Stimulated activated CD8-positive, alpha-beta memory T cell treated with anti-CD3 and anti-CD28 coated beads, Interleukin-12 subunit alpha, Interleukin-12 subunit beta, amount 100 ng/mL, for 24 hours (primary cell): ENCODE measurements around the gene ADGRE3.

Experiments
- DNase-seq: peaks from one replicate; pipeline ENCODE4 v3.0.0-alpha.2; 2020; ENCODE audit errors: extremely low read depth

The ADGRE3 gene, protein sequence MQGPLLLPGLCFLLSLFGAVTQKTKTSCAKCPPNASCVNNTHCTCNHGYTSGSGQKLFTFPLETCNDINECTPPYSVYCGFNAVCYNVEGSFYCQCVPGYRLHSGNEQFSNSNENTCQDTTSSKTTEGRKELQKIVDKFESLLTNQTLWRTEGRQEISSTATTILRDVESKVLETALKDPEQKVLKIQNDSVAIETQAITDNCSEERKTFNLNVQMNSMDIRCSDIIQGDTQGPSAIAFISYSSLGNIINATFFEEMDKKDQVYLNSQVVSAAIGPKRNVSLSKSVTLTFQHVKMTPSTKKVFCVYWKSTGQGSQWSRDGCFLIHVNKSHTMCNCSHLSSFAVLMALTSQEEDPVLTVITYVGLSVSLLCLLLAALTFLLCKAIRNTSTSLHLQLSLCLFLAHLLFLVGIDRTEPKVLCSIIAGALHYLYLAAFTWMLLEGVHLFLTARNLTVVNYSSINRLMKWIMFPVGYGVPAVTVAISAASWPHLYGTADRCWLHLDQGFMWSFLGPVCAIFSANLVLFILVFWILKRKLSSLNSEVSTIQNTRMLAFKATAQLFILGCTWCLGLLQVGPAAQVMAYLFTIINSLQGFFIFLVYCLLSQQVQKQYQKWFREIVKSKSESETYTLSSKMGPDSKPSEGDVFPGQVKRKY

DNA sequence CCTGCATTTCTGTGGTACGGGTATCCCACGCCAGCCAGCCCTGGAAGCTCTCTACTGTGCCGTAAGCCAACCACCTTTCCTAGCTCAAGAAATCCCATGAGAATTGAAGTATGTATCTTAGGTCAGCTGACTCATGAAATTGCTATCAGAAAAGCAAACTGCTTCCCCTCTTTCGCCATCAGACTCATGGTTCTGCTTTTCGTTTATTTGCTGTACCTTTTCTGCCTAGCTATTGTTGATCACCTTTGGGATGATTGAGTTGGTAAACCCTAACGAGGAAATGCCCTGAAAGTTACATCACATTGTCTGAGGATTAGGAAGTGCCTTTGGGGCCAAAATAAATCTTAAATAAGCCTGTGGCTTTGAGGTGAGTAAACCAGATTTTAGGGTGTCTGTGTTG, at the start of gene ADGRE3:
Gene ADGRE3 (minus strand): TSS at position 81 of the 400 bp plus-strand sequence. CDS start 74 bp downstream, at position 7.
- DNase-seq: no peak

DNA sequence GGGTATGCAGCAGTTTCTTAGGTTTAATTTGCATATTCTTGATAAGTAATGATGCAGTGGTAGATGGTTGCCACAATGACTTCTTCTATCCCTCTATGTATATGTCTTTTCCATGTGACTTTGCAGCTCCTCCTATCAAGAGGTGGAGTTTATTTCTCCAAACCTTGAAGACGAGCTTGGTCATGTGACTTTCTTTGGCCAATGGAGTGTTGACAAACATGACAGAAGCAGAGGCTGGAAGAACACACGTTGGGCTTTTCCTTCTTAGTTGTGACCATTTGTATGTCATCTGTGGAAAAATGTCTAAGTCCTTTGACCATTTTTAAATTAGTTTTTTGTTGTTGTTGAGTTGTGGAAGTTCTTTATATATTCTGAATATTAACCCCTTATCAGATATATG, 47.5 kb upstream of the ADGRE3 start:
- DNase-seq: no peak

DNA sequence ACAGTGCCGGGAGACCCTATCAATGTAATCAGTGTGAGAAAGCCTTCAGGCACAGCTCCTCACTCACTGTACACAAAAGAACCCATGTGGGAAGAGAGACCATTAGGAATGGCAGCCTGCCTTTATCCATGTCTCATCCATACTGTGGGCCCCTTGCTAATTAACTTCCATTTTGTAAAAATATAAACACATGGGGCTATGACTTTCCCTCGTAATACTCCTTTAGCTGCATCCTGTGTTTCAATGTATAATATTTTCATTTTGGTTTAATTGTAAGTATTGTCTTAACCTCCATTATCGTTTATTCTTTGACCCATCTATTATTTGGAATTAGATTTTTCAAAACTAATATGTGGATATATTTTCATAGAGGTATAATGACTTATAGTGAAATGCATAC, 44.5 kb upstream of the ADGRE3 start:
- no peak for DNase-seq

DNA sequence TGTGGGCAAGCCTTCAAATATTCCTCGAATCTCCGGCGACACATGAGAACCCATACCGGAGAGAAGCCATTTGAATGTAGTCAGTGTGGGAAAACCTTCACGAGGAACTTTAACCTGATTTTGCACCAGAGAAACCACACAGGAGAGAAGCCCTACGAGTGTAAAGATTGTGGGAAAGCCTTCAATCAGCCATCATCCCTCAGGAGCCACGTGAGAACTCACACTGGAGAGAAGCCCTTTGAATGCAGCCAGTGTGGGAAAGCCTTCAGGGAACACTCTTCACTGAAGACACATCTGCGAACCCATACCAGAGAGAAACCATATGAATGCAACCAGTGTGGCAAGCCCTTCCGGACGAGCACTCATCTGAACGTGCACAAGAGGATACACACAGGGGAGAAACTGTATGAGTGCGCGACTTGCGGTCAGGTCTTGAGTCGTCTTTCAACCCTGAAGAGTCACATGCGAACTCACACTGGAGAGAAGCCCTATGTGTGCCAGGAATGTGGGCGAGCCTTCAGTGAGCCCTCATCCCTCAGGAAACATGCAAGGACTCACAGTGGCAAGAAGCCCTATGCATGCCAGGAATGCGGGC, 44.0 kb upstream of the ADGRE3 start:
- no peak for DNase-seq

DNA sequence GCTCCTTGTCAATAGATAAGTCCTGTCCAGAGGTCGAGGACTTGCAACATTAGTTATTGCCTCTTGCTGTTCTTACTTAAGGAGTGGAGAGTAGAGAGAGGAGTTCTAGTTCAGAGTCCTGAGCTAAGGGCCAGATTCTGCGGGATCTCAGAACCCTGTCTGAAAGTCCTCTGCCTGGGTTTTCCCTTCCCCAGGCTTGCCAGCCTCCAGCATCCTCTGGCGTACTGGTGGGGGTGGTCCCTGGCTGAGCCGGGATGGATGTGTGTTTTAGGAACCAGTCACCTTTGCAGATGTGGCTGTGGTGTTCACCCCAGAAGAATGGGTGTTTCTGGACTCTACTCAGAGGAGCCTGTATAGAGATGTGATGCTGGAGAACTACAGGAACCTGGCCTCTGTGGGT, 41.2 kb upstream of the ADGRE3 start:
- no peak for DNase-seq

DNA sequence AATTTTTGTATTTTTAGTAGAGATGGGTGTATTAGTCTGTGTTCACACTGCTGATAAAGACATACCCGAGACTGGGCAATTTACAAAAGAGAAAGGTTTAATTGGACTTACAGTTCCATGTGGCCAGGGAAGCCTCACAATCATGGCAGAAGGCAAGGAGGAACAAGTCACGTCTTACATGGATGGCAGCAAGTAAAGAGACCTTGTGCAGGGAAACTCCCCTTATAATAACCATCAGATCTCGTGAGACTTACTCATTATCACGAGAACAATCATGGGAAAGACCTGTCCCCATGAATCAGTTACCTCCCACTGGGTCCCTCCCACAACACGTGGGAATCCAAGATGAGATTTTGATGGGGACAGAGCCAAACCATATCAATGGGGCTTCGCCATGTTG, 29.8 kb upstream of the ADGRE3 start:
- no peak for DNase-seq

DNA sequence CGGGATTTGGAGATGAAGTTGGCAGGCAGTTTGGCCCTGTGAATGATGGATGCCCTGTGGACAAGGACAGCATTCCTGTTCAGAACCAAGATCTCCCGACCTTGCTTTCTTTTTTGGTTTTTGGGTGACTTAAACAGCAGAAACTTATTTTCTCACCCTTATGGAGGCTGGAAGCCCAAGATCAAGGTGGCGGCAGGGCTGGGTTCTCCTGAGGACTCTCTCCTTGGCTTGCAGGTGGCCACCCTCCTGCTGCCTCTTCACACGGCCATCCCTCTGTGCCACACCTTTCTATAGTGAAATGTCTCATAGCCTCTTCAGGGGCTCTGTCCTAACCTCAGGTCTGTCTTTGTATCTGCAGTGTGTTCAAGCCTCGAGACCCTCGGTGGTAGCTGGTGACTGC, 29.2 kb upstream of the ADGRE3 start:
- DNase-seq: no peak

DNA sequence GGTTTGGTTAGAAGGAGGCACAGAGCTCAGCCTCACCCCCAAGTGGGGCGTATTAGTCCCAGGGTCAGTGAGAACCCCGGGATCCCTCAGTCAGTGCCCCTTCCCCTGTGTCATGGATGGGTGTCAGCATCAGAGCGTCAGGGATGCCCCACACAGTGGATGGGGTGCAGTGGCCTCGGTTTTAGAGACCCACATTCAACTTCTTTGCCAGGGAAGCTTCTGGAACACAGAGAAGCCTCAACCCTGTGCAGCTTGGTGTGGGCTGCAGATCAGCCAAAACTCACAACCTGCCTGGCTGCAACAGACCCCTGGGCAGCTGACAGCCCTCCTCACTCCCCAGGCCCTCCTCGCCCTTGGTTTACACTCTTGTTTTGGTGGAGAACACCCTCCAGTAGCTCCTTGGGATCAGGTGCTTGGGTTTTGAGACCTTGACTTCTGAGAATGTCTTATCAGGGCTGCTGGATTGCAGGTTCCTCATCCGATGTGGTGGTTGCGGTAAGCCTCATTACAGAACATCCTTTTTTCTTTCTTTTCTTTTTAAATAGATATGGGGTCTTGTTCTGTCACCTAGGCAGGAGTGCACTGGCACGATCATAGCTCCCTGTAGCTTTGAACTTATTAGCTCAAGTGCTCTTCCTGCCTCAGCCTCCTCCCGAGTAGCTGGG, 26.2 kb upstream of the ADGRE3 start:
- no peak for DNase-seq

DNA sequence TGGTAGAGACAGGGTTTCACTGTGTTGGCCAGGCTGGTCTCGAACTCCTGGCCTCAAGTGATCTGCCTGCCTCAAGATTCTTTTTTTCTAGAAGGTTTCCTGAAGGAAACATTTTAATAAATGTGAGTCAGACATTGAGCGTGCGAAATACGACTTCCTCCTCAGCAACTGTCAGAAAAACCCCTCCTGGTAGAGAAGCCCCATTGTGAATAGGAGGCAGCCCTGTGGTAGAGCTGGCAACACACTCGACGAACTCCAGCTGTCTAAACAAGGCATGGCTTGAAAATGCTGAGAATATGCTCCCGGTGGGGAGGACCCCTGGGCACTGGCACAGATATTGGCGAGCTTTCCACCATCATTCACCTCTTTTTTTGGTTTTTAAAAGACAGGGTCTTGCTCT, 25.0 kb upstream of the ADGRE3 start:
- no peak for DNase-seq

DNA sequence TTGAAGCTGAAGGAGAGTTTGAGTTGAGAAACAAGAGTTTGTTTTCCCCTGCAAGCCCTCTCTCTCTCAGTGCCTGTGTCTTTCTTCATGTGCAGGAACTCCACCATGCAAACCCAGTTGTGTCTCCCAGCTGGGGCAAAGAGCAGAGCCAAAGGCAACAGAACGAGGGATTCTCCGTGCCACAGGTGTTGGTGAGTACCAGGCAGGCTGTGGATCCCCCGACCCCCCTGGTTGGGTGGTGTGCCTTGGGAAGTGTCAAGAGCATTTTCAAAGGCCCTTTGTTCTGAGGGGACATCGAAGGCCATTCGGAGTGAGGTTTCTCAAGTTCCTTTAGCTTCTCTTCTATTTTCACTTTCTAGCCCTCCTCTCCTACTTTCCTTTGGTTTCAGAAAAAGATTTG, 20.8 kb upstream of the ADGRE3 start:
- no peak for DNase-seq

DNA sequence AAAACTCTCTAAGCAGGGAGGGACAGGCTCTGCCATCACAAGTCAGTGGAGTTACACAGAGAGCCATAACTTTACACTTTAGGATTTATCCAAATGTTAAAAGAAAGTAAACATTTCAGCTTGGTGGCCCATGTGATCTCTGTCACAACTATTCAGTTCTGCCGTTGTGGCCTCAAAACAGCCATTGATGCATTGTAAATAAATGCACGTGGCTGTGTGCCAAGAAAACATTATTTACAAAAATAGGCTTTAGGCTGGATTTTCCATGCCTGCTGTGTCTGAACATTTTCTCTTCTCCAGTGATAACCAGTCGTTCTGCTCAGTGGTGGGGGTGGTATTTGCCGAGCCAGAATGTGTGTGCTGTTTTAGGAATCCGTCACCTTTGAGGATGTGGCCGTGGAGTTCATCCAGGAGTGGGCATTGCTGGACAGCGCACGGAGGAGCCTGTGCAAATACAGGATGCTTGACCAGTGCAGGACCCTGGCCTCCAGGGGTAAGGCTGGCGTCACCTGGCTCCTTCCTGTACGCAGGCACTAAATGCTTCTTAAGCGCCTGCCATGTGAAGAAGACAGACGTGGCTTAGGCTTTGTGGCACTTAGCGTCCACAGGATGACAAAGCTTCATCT, 20.1 kb upstream of the ADGRE3 start:
- no peak for DNase-seq

DNA sequence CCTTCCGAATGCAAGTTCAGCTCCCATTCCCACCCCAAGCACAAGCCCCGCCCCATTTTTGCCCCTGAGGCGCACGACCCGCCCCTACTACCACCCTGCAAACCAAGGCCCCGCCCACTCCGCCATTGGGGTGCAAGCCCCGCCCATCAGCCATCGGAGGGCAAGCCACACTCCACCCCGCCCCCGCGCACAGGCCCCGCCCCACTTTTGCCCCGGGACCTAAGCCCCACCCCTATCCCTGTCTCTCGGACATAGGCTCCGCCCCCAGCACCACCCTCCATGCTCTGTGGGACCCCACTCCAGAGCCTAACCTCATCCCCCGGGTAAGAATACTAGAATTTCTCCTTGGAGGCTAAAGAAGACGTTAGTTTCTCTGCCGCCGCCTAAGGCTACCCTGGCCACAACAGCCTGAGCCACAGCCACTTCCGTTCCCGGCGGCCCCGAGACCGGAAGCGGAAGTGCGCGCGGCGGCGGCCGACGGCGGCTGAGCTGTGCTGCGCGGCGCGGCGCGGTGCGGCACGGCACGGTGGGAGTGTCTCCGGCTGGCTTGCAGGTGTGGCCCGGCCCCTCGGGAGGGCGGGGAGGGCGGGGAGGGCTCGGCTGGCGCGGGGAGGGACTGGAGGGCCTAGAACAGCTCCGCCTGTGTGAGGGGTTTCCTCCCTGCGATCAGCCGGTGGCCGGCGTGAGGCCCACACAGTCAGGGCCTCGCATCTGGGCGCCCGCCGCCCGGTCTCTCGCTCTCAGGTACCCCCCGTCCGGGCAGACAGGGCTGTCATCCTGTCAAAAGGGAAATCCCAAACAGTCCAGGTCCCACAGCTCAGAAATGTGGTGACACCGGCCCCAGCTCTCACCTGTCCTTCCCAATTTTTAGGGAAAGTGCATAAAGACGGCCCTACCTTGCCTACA, 15.2 kb upstream of the ADGRE3 start, which contains the start of gene ZNF333:
Gene ZNF333 (plus strand): TSS at position 451 of the 906 bp plus-strand sequence. CDS start 3,444 bp downstream, outside the sequence.
- DNase-seq: peak; percentile 99

DNA sequence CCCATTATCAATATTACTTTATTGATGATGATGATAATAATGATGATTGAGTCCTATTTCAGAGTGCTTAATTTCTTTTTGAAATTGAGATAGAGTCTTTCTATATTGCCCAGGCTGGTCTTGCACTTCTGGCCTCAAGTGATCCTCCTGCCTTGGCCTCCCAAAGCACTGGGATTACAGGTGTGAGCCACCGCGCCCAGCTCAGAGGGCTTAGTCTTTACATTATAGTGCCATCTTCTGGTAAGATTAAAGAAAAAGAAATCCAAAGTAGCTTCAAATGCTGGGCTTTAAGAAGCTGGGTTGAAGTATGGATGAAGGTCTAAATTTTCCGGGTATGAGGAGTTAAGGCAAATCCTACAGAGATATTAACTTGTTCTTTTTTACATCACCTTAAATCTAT, 11.8 kb upstream of the ADGRE3 start:
- DNase-seq: no peak

DNA sequence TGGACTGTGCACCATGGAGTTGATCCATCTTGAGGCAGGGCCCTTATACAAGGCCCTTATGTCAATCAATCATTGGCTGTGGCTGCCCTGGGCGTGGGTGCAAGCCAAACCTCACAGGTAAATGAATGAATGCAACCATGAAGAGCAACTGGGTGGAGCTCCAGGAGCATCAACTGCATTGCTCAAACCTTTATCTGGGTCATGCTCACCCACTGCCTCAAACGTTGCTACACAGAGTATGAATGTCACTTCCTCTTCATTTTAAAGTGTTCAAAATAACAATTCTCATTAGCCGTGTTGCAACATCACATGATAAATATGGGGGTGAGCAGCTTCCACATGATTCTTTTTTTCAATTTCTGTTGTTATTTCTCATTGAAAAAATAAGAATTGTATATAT, 8.8 kb upstream of the ADGRE3 start:
- no peak for DNase-seq

DNA sequence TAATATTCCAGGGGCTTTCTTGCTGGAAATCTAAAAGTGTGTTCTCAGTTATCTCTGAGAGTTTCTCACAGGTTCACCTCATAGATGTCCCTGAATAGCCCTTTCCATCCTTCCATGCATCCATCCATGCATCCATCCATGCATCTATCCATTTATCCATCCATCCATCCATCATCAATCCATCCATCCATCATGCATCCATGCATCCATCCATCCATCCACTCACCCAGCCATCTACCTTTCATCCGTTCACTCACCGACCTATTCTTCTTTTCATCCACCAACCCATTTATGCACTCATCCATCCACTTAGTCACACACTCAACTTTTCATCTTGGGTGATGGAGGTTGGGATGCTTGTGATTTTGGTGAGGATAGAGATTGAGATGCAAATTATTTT, 7.4 kb upstream of the ADGRE3 start:
- no peak for DNase-seq

DNA sequence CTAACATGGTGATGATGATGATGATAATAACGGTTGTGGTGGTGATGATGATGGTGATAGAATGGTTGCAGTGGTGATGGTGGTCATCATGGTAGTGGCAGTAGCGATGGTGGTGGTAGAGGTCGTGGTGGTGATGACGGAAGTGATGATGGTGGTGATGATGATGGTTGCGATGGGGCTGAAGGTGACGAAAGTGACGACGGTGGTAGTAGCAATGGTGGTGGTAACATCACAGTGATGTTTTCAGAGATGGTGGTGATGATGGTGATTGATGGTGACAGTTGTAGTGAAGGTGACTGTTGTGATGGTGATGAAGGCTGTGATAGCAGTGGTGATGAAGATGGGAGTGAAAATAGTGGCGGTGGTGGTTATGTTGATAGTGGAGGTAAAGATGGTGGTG, 3.6 kb upstream of the ADGRE3 start:
- no peak for DNase-seq

DNA sequence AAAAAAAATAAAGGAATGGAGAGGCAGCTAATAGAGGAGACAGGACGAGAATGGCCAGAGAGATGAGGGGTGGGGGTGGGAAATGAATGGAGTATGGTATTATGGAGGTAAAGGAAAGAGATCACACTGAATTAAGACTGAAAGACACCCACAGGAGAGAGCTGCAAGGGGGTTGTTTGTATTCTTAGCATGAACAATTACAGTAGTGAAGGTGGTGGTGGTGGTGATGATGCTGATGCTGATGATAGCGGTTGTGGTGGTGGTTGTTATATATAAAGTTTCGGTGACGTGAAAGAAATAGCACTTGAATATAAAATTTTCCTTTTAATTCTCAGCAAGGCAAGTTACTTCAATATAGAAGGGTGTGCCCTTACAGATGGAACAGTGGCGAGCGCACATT, 2.8 kb upstream of the ADGRE3 start:
- no peak for DNase-seq

DNA sequence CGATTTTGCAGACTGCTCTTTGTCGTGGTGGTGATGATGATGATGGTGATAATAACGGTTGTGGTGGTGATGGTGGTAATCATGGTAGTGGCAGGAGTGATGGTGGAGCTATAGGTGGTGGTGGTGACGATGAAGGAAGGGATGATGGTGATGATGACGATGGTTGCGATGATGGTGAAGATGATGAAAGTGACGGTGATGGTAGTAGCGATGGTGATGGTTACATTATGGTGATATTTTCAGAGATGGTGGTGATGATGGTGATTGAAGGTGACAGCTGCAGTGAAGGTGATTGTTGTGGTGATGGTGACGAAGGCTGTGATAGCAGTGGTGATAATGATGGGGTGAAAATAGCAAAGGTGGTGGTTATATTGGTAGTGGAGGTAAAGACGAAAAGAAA, 2.1 kb upstream of the ADGRE3 start:
- DNase-seq: no peak

DNA sequence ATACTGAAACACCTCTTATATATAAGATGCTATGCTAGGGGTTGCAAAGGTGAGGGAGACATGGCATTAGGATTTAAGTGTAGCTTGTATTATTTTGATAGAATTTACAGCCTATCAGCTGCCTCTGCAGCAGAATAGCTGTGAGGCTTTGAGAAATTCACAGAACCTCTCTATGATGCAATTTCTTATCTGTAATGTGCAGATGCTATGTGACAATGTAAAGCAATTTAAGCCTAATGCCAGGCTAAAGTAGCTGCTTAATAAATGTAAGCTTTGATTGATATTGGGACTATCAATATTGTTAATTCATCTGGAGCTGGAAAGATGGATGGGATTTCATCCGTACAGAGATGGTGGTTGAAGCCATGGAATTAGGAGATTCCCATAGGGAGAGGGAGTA, 1.6 kb downstream of the ADGRE3 start:
- DNase-seq: no peak

DNA sequence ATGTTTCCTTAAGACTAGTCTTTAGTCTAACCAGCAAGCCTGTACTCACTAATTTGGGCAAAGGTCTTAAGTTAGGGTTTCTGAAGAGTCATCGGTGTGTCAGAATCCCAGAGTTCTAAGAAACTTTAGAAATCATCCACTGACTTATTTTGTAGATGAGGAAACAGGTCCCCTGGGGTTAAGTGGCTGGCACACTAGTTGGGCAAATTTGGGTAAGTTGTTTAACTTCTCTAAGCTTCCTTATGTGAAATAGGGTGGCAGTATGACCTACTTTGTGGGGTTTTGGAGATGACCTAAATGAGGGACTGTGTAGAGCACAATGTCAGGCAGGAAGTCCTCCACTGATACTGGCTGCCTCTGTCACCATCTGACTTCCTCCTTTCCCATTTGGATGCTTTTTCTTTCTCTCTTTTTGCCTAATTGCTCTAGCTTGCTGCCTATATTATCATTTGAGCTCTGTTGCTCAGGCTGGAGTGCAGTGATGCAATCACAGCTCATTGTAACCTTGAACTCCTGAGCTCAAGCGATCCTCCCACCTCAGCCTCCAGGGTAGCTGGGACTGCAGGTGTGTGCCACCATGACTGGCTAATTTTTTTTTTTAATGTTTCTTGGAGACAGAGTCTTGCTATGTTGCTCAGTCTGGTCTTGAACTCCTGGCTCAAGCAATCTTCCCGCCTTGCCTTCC, 2.3 kb downstream of the ADGRE3 start:
- DNase-seq: no peak
